Panc1 (cell line): ENCODE results near the gene DNAJB5. TPM values are rescaled to one million over a fixed set of nuclear protein-coding genes. Genes with fewer than 3 reads are reported as not detected.

Experiments
- ATAC-seq: fragments of 200-7000 bp; cut with Tn5 transposase; 2 replicates; pipeline ENCODE4 v1.9.1; 2020; ENCODE audit warnings: mild to moderate bottlenecking, moderate library complexity
- BruUV-seq: library from RNA; stranded (reverse); fragments of 400-500 nt; replicated peaks from 2 replicates; lab custom pipeline; 2021; lab: Mats Ljungman, UMichigan
- CTCF ChIA-PET: fragments of 300-600 bp; sonication (Branson Sonifier 250); formaldehyde crosslinking; loops from one replicate; lab custom pipeline; 2022; ENCODE audit warnings: antibody characterized with exemption; lab: Charles Lee
- POLR2A ChIA-PET: fragments of 300-600 bp; sonication (Branson Sonifier 250); formaldehyde crosslinking; loops from one replicate; lab custom pipeline; 2022; ENCODE audit warnings: antibody characterized with exemption; lab: Charles Lee
- DNase-seq: peaks from one replicate; pipeline ENCODE4 v3.0.0-alpha.2; 2010; ENCODE audit warnings: low read depth, low spot score
- H3K27ac ChIP-seq: 2 replicates; pipeline ENCODE4 v1.5.1; 2011; ENCODE audit warnings: mild to moderate bottlenecking, low read length, inconsistent platforms
- H3K27me3 ChIP-seq: fragments of 200-500 bp; sonication (Bioruptor generic); 2 replicates; pipeline ENCODE4 v1.6.0; 2014; ENCODE audit warnings: low read length, inconsistent platforms; ENCODE audit not compliant: control insufficient read depth, insufficient read depth
- H3K36me3 ChIP-seq: fragments of 200-500 bp; sonication (Bioruptor generic); 2 replicates; pipeline ENCODE4 v1.5.1; 2014; ENCODE audit warnings: inconsistent platforms, mild to moderate bottlenecking, low read length, moderate library complexity; ENCODE audit not compliant: control insufficient read depth, insufficient read depth
- H3K4me1 ChIP-seq: 2 replicates; pipeline ENCODE4 v1.5.1; 2011; ENCODE audit warnings: inconsistent platforms, mild to moderate bottlenecking, low read length, moderate library complexity; ENCODE audit not compliant: control insufficient read depth, insufficient read depth
- H3K4me3 ChIP-seq, 2 experiments: 2 replicates each; pipeline ENCODE4 v1.5.1; 2011 to 2012; ENCODE audit warnings: low read depth in 2 of 2, low read length in 2 of 2, mild to moderate bottlenecking in 2 of 2, inconsistent platforms in 1 of 2, moderate library complexity in 1 of 2
- H3K9me3 ChIP-seq: fragments of 200-500 bp; sonication (Bioruptor generic); 2 replicates; pipeline ENCODE4 v1.5.1; 2014; ENCODE audit warnings: low read depth, mild to moderate bottlenecking, inconsistent platforms, low read length, moderate library complexity; ENCODE audit not compliant: control insufficient read depth, insufficient read depth
- POLR2AphosphoS5 ChIP-seq: IDR thresholded peaks from 2 replicates; pipeline ENCODE4 v1.6.1; 2012; ENCODE audit warnings: mild to moderate bottlenecking, low read depth, low read length, moderate library complexity
- SIN3A ChIP-seq: IDR thresholded peaks from 2 replicates; pipeline ENCODE4 v1.6.1; 2012; ENCODE audit warnings: low read depth, mild to moderate bottlenecking, low read length, moderate library complexity, borderline replicate concordance; ENCODE audit not compliant: insufficient read depth
- TCF7L2 ChIP-seq: IDR thresholded peaks from 2 replicates; pipeline ENCODE4 v1.6.1; 2011; ENCODE audit warnings: mild to moderate bottlenecking, low read depth, low read length, inconsistent platforms
- in situ Hi-C: cut with HindIII; loops from 2 replicates; pipeline ENCODE4 v1.10.0; 2016; ENCODE audit warnings: low sequenced_read_pairs, low pct_unique_long_range_greater_than_20kb
- intact Hi-C: fragments of 100-400 bp; cut with micrococcal nuclease; formaldehyde crosslinking; loops from one replicate; pipeline ENCODE4 v1.10.0; 2022; ENCODE audit not compliant: unreplicated experiment
- total RNA-seq: library from RNA; stranded (reverse); gene quantifications from one replicate; pipeline ENCODE4 v1.2.1, GENCODE V29; 2021; ENCODE audit not compliant: unreplicated experiment
- TF ChIP-seq, protein P1 (sequence below), 2 experiments: IDR thresholded peaks; 2 replicates each; pipeline ENCODE4 v1.6.1; 2011 to 2012; ENCODE audit warnings: low read depth in 2 of 2, control low read depth in 1 of 2, low read length in 1 of 2, mild to moderate bottlenecking in 1 of 2, moderate library complexity in 1 of 2; ENCODE audit not compliant: insufficient read depth in 1 of 2
- TF ChIP-seq, protein P2 (sequence below): fragments of 450-650 bp; IDR thresholded peaks from 2 replicates; pipeline ENCODE4 v1.5.1; 2017; ENCODE audit warnings: mild to moderate bottlenecking

The DNAJB5 gene
- total RNA-seq, 1 experiment from 2014 or later, result 9.7 TPM

DNA sequence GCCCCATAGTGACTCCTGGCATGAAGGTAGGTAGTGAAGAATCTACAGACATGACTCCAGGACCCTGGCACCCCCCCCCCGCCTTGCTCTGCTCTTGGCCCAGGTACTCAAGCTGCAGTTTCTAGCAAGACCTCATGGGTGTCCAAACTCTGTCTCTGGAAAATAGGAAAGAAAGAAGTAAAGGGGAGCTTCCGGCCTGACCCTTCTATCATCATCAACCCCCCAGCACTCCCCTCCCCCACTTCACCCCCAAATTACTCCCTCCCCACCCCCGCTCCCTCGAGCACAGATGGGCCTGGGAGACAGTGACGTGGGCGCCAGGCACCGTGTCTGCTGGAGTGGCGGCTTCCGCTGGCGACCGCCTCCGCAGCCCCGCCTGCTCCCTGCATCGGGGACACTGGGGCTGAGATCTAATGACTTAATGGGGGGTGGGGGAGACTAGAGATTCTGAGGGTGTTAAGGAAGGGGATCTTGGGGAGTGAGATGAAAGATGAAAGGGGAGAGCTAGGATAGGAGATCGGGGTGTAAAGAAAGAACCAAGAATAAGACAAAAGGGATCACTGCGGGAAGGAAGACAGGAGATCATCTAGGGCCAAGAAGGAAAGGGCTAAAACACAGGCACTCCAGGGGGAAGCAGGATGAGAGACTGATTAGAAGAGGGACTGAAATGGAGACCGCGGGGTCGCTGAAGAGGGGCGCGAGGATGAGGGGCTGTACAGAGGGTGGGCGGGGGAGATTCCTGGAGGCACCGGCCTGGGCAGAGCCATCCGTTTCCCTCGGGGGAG, 1.1 kb upstream of the DNAJB5 start:
- no TSS peak for BruUV-seq
- CTCF ChIA-PET, result no interaction called here
- in situ Hi-C loops, result no loop called here

DNA sequence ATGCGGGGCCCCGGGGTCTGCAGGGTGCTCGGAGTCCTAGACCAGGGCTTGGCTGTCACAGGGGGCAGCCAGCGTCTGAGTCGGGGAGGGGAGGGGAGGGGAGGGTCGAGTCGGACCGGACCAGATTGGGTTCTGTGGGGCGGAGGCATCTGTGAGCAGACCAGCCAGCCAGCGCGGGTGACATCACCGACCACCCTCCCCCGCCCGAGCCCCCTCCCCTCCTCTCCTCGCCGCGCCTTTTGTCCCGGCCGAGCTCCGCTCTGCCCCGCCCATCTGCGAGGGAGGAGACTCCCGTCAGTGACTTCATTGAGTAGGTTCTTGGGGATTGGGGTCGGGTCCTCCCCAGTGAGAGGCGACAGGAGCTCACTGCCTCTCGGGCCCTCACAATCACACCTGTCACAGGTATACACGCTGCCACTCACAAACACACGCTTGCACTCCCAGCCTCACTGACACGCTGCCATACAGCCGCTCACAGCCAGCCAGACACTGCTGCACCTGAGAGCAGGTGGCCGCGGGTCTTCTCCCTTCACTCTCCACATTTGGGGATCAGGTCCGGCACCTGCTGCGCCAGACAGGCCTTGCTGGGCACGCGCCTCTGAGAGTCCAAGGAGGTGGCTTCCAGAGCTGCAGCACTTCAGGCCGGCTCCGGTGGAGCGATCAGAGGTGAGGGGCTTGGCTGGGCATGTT, 546 bp downstream of the DNAJB5 start:
- in situ Hi-C loops, result no loop called here
- BruUV-seq, result no TSS peak
- TF ChIP-seq, protein P1, sequence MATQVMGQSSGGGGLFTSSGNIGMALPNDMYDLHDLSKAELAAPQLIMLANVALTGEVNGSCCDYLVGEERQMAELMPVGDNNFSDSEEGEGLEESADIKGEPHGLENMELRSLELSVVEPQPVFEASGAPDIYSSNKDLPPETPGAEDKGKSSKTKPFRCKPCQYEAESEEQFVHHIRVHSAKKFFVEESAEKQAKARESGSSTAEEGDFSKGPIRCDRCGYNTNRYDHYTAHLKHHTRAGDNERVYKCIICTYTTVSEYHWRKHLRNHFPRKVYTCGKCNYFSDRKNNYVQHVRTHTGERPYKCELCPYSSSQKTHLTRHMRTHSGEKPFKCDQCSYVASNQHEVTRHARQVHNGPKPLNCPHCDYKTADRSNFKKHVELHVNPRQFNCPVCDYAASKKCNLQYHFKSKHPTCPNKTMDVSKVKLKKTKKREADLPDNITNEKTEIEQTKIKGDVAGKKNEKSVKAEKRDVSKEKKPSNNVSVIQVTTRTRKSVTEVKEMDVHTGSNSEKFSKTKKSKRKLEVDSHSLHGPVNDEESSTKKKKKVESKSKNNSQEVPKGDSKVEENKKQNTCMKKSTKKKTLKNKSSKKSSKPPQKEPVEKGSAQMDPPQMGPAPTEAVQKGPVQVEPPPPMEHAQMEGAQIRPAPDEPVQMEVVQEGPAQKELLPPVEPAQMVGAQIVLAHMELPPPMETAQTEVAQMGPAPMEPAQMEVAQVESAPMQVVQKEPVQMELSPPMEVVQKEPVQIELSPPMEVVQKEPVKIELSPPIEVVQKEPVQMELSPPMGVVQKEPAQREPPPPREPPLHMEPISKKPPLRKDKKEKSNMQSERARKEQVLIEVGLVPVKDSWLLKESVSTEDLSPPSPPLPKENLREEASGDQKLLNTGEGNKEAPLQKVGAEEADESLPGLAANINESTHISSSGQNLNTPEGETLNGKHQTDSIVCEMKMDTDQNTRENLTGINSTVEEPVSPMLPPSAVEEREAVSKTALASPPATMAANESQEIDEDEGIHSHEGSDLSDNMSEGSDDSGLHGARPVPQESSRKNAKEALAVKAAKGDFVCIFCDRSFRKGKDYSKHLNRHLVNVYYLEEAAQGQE (IDR thresholded peaks at IDR 0.05; ENCODE audit: insufficient read depth in 1 of 2, low read depth in 2 of 2, low read length in 1 of 2), result no peak
- TF ChIP-seq POLR2AphosphoS5 (0 out of 2 replicates have a peak, but pooled peaks have one; percentile 46), SIN3A (no peak)
- ChIA-PET POLR2A (interaction anchor here (0.6 to 1.1 kb wide), 5 partner anchors 37 to 112 kb away, joined by 4 to 9 read pairs (median 6); a partner anchor contains a TSS), CTCF (interaction anchor here (0.6 to 1.2 kb wide), 3 partner anchors 11 to 90 kb away, joined by 4 to 5 read pairs (median 4); no protein-coding TSS in a partner anchor)
- H3K4me3 ChIP-seq, result peak overlapping the region; percentile 76 to 78
- H3K27ac ChIP-seq, result peak overlapping the region; percentile 53; the same call in 1 of the 2 replicates
- peak; percentile 18 for ATAC-seq
- intact Hi-C loops, result loop anchor here (5.0 kb wide), 1 partner anchor 233 kb away; no protein-coding TSS in a partner anchor
- H3K27me3 ChIP-seq, result no peaks in the 10 kb centered on the region
- no peaks in the 10 kb centered on the region for H3K36me3 ChIP-seq
- DNase-seq, result no peak
- H3K4me1 ChIP-seq, result peaks cover 39% of the 10 kb centered on the region
- no peaks in the 10 kb centered on the region for H3K9me3 ChIP-seq

More for the DNA sequence above, 1.1 kb upstream of the DNAJB5 start:
- Histone ChIP-seq H3K4me3 (peak overlapping the region; percentile 76 to 78), H3K4me1 (peaks cover 27% of the 10 kb centered on the region), H3K27me3 (no peaks in the 10 kb centered on the region), H3K27ac (peak overlapping the region; percentile 84), H3K36me3 (no peaks in the 10 kb centered on the region), H3K9me3 (no peaks in the 10 kb centered on the region)
- DNase-seq (no peak), ATAC-seq (no peak)
- POLR2A ChIA-PET, result interaction anchor here (0.7 kb wide), 1 partner anchor 19 kb away, joined by 3 read pairs; no protein-coding TSS in a partner anchor
- intact Hi-C loops, result loop anchor here (5.0 kb wide), 1 partner anchor 231 kb away; no protein-coding TSS in a partner anchor
- TF ChIP-seq POLR2AphosphoS5 (no peak), SIN3A (no peak), TCF7L2 (no peak)
- TF ChIP-seq, protein P1 (IDR thresholded peaks at IDR 0.05; ENCODE audit: insufficient read depth in 1 of 2, low read depth in 2 of 2, low read length in 1 of 2), result no peak
- TF ChIP-seq, protein P2, sequence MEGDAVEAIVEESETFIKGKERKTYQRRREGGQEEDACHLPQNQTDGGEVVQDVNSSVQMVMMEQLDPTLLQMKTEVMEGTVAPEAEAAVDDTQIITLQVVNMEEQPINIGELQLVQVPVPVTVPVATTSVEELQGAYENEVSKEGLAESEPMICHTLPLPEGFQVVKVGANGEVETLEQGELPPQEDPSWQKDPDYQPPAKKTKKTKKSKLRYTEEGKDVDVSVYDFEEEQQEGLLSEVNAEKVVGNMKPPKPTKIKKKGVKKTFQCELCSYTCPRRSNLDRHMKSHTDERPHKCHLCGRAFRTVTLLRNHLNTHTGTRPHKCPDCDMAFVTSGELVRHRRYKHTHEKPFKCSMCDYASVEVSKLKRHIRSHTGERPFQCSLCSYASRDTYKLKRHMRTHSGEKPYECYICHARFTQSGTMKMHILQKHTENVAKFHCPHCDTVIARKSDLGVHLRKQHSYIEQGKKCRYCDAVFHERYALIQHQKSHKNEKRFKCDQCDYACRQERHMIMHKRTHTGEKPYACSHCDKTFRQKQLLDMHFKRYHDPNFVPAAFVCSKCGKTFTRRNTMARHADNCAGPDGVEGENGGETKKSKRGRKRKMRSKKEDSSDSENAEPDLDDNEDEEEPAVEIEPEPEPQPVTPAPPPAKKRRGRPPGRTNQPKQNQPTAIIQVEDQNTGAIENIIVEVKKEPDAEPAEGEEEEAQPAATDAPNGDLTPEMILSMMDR, result no peak
